ENCODE data around the gene PDHB. TPM values are rescaled to one million over a fixed set of nuclear protein-coding genes. Genes with fewer than 3 reads are reported as not detected.

The PDHB gene
- polyA plus RNA-seq, 3 donors, result 102 to 124 (median 104) TPM

Other genes with a start within 250 kb of the PDHB start
- 10 to 100 TPM in 1 of 3 donors, 1 to 10 TPM in 2; 2.7 to 10.4 (median 5.8) TPM for gene DNASE1L3, start 222.9 kb downstream of the PDHB start, polyA plus RNA-seq (ENCODE audit: insufficient read length in 3 of 3)
- gene ABHD6, start 196.0 kb downstream of the PDHB start, polyA plus RNA-seq (ENCODE audit: insufficient read length in 3 of 3), result 10 to 100 TPM; 11.7 to 13.2 (median 12.7) TPM
- 10 to 100 TPM; 17.0 to 23.4 (median 21.2) TPM for gene RPP14, start 127.6 kb downstream of the PDHB start, polyA plus RNA-seq (ENCODE audit: insufficient read length in 3 of 3)
- 10 to 100 TPM; 11.7 to 12.4 (median 12.2) TPM for gene HTD2, start 127.3 kb downstream of the PDHB start, polyA plus RNA-seq (ENCODE audit: insufficient read length in 3 of 3)
- 10 to 100 TPM; 21.8 to 37.2 (median 32.9) TPM for gene PXK, start 100.9 kb downstream of the PDHB start, polyA plus RNA-seq (ENCODE audit: insufficient read length in 3 of 3)
- 10 to 100 TPM; 29.7 to 37.6 (median 35.1) TPM for gene KCTD6, start 58.3 kb upstream of the PDHB start, polyA plus RNA-seq (ENCODE audit: insufficient read length in 3 of 3)
- 10 to 100 TPM; 37.2 to 42.3 (median 37.3) TPM for gene ACOX2, start 103.4 kb upstream of the PDHB start, polyA plus RNA-seq (ENCODE audit: insufficient read length in 3 of 3)
- 1 to 10 TPM; 3.5 to 4.4 (median 3.9) TPM for gene FAM107A, start 143.6 kb upstream of the PDHB start, polyA plus RNA-seq (ENCODE audit: insufficient read length in 3 of 3)
- 1 to 10 TPM; 1.7 to 2.5 (median 1.9) TPM for gene FAM3D, start 232.9 kb upstream of the PDHB start, polyA plus RNA-seq (ENCODE audit: insufficient read length in 3 of 3)

Measured in renal pelvis (tissue), 3 donors.